GM12873 (cell line): Measurements from ENCODE around the gene WDR7.

Source experiments
- TF ChIP-seq, protein P1 (sequence below): IDR thresholded peaks from 2 replicates; pipeline ENCODE4 v1.5.1; 2012; ENCODE audit warnings: low read depth, mild to moderate bottlenecking, moderate library complexity, low read length, control low read depth; ENCODE audit not compliant: insufficient read depth; ENCODE audit errors: missing control alignments

Gene WDR7

DNA sequence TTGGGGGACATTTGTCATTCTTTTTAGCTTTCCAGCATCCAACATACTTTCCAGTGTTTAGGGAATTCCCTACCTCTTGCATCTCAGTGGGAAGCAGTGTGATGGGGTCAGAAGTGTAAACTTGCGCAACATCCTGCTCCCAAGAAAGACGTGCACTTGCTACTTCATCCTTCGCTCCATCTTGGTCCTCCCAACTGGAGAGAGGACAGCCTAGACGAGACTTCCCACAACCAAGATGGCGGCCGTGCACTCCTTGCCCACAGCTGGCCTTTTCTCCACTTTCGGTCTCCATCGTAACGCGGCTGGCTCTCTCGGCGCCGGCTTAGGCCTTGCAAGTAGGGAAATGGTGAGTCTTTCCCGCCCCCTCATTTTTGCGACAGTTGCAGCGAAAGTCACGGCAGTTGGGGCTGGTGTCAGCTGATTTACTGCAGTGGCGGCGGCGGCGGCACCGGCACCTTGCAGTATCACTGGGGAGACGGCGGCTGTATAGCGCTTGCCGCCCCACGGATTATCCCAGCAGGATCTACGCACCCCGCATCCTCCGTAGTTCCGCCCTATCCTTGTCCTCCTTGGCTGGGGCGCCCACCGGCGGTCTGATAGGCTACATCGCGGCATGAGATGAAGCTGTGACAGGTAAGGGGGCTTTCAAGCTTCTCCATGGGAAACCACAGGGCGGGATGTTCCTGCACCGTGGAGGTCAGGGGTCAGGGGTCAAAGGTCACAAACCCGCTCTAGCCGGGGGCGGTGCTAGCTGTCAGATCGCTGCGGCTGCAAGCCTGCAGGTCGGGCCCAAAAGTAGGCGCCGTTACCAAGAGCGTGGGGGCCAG is at the start of gene WDR7:
WDR7 (plus strand) TSS at position 416 of the 827 bp plus-strand sequence. CDS start 21,157 bp downstream, outside the sequence.
- TF ChIP-seq, protein P1, sequence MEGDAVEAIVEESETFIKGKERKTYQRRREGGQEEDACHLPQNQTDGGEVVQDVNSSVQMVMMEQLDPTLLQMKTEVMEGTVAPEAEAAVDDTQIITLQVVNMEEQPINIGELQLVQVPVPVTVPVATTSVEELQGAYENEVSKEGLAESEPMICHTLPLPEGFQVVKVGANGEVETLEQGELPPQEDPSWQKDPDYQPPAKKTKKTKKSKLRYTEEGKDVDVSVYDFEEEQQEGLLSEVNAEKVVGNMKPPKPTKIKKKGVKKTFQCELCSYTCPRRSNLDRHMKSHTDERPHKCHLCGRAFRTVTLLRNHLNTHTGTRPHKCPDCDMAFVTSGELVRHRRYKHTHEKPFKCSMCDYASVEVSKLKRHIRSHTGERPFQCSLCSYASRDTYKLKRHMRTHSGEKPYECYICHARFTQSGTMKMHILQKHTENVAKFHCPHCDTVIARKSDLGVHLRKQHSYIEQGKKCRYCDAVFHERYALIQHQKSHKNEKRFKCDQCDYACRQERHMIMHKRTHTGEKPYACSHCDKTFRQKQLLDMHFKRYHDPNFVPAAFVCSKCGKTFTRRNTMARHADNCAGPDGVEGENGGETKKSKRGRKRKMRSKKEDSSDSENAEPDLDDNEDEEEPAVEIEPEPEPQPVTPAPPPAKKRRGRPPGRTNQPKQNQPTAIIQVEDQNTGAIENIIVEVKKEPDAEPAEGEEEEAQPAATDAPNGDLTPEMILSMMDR = no peak

DNA sequence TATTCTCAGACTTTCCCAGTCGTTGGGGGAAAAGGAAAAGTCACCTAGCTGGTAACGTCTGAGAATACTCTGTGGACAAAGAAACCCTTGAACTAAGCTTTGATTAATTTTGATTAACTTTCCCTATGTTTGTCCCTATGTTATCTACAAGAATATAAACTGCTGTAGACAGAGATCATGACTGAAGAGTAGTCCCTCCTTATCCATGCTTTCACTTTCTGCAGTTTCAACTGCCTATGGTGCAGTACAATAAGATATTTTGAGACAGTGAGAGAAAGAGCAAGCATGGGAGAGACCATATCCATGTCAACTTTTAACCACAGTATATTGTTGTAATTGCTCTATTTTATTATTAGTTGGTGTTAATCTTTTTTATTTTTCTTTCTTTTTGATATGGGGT is 44.5 kb upstream of the WDR7 start:
- TF ChIP-seq, protein P1 = no peak

DNA sequence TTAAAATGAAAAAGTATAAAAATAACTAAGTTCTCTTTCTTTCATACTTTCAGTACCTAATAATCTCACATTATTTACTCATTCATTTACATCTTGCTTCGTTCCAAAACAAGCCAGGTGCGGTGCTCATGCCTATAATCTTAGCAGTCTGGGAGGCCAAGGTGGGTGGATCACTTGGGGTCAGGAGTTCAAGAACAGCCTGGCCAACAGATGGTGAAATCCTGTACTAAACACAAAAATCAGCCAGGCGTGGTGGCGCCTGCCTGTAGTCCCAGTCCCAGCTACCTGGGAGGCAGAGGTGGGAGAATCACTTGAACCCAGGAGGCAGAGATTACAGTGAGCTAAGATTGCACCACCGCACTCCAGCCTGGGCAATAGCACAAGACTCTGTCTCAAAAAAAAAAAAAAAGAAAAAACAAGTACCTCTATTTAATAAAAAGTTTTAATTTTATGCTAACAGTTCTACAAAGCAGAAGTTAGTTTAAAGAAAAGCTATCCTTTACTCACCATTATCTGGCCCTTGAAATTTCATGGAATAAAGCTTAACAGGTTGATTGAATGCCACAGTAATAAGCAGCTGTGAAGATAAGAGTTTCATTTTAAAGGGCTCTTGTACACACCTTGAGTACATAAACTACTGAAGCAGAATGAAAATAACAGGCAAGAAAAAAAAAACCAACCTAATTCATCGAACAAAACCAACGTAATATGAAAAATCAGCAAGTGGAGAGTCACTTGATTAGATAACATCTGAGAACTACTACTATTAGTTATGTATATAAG is 35.2 kb upstream of the WDR7 start:
- TF ChIP-seq, protein P1 = no peak

DNA sequence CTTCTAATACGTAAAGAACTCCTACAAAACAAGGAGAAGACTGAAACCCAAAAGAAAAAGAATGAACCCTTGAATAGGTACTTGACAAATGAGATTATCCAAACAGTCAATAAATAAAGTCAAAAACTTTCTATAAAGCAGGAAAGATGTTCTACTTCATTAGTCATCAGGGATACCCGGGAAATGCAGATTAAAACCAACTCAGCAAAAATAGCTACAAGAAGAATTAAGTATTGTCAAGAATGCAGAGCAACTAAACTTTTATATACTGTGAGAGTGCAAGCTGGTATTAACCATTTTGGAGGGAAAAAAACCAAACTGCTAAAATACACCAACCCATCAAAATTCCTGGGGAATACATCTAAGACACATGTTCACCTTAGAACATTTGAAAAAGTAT is 23.2 kb upstream of the WDR7 start:
- TF ChIP-seq, protein P1 = no peak

DNA sequence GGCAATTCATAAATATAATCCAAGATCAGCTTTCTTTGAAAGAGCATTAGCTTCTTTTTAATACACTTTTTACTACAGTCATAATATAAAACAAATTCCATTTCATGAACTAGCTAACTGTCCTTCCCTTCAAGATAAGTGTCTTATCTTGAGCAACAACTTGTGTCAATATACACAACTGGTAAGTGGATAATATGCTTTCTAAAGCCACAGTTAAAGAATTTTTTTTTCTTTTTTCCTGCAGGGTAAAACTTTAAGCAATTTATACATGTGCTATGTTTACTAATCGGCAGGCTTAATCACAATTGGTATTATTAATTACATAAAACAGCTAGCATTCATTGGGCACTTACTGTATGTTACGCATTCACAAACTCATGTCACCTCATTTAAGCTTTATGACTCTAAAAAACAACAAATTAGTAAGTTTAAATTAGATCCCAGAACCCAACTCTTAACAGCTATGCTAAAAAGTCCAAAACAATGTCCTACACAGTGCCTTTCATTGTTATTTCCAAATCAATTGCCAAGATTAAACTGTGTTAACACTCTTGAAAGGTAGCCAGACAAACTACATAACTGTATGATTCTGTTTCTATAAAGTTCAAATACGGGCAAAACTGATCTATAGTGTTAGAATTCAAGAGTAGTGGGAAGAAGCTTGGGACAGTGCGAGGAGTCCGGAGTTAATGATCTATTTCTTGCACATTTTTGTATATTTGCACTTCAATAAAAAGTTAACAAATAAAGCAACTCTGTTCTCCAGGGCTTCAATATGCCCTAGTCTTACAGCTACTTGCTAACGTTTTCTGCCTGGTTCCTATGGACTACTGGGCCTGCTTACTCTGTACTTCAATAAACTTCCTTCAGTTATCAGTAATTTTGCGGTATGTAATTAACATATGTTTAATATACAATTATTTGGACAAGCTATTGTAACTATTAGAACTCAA is 18.8 kb upstream of the WDR7 start:
- TF ChIP-seq, protein P1 = no peak

DNA sequence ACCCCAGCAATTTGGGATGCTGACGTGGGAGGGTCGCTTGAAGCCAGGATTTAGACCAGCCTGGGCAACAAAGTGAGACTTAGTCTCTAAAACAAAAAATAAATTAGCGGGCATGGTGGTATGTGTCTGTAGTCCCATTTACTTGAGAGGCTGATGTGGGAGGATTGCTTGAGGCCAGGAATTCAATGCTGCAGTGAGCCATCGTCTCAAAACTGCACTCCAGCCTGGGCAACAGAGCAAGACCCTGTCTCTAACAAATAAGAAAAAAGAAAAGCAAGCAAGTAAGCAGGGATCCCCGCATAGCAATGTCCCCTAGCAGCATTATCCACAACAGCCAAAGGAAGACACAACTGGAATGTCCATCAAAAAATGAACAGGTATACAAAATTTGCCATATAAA is 16.2 kb upstream of the WDR7 start:
- TF ChIP-seq, protein P1 = no peak
